G401 (cell line): ENCODE data around the gene UHRF1. TPM values are rescaled to one million over a fixed set of nuclear protein-coding genes. Genes with fewer than 3 reads are reported as not detected.
"Not testable (repeated sequence)": the region's sequence is repeated elsewhere in the genome, so short reads cannot be mapped to it uniquely, and the experiment has no call there.

Experiments
- DNase-seq: peaks from one replicate; pipeline ENCODE4 v3.0.0-alpha.2; 2015; ENCODE audit warnings: low spot score
- in situ Hi-C: cut with HindIII; loops from 2 replicates; pipeline ENCODE4 v1.10.0; 2016; ENCODE audit warnings: low sequenced_read_pairs, mixed read lengths
- total RNA-seq: library from RNA; depleted of rRNA; stranded (reverse); fragments of >200 nt; shearing (Covaris generic); gene quantifications from 2 replicates; pipeline ENCODE4 v1.2.3, GENCODE V29; 2014; rRNA removed

Gene UHRF1
- 88.6 and 112 TPM in 2 replicates for total RNA-seq

GRCh38 chr19:4909156-4909896 is at the start of gene UHRF1:
Gene UHRF1 (plus strand): TSS chr19:4909501. CDS start chr19:4910886, 1,385 bp downstream.
- DNase-seq, result no peak
- in situ Hi-C loops, result no loop called here

GRCh38 chr19:4859697-4860096 is 49.6 kb upstream of the UHRF1 start:
- no peak for DNase-seq
- in situ Hi-C loops, result no loop called here

GRCh38 chr19:4861147-4861546 is 48.2 kb upstream of the UHRF1 start:
- in situ Hi-C loops, result no loop called here
- no peak for DNase-seq

- no peak for DNase-seq
- in situ Hi-C loops, result no loop called here
Observed at GRCh38 chr19:4866595-4867424, 42.5 kb upstream of the UHRF1 start.

GRCh38 chr19:4867534-4868285 is 41.6 kb upstream of the UHRF1 start, which contains the start of gene PLIN3:
Gene PLIN3 (minus strand): TSS chr19:4867667. CDS start chr19:4861394, 6,273 bp downstream.
- in situ Hi-C loops, result no loop called here
- DNase-seq, result peak; percentile 65

- in situ Hi-C loops, result no loop called here
- no peak for DNase-seq
Observed at GRCh38 chr19:4868286-4868834, 40.9 kb upstream of the UHRF1 start.

- in situ Hi-C loops, result no loop called here
- DNase-seq, result no peak
Observed at GRCh38 chr19:4870025-4870700, 39.1 kb upstream of the UHRF1 start.

GRCh38 chr19:4871711-4872110 is 37.6 kb upstream of the UHRF1 start:
- in situ Hi-C loops, result no loop called here

DNA sequence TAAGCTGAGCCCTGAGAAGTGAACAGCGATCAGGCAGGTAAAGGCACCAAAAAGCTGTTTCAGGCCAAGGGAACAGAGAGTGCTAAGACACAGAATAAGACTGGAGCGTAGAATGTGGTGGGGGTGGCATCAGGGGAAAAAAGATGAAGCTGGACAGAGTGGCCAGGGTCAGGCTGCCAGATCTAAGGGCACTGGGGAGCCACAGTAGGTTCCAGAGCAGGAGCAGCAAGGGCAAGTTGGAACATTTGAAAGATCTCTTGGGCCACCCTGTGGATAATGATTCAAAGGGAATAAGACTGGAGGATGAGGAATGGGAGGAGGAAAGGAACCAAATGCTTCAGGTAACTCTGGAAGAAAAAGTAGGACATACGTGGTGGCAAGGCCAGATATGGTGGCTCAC is 35.4 kb upstream of the UHRF1 start:
- no peak for DNase-seq
- in situ Hi-C loops, result no loop called here

More at GRCh38 chr19:4871711-4872110, 37.6 kb upstream of the UHRF1 start:
- no peak for DNase-seq

GRCh38 chr19:4877753-4878490 is 31.4 kb upstream of the UHRF1 start:
- in situ Hi-C loops, result no loop called here
- peak; percentile 34 for DNase-seq

DNA sequence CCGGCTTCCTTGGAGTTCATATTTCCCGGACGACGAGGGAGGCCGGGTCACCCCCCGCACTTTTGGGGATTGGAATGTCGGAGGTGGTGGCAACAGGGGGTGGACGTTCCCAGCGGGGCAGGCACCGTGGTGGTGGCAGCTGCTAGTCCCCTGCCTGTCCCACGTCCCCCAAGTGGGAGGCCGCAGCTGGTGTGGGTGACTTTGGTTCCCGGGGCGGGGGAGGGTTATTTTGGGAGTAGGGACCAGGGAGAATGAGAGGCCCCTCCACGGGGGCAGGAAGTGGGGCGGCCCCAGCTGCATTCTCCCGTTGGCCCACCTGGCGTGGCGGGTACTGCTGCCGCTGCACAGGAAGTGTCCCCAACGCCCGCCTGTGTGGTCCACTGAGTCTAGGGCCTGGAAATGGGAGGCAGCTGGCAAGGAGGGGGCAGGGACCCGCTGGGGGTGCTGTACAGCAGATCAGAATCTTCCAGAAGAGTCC is 30.8 kb upstream of the UHRF1 start:
- DNase-seq, result no peak
- in situ Hi-C loops, result no loop called here

DNA sequence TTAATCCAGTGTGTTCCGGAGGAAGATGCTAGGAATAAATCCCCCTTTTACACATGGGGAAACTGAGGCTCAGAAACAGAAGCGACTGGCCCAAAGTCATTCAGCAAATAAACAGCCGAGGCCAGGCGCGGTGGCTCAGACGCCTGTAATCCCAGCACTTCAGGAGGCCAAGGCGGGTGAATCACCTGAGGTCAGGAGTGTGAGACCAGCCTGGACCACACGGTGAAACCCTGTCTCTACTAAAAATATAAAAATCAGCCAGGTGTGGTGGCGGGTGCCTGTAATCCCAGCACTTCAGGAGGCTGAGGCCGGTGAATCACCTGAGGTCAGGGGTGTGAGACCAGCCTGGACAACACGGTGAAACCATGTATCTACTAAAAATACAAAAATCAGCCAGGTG is 30.3 kb upstream of the UHRF1 start:
- in situ Hi-C loops, result no loop called here
- no peak for DNase-seq

DNA sequence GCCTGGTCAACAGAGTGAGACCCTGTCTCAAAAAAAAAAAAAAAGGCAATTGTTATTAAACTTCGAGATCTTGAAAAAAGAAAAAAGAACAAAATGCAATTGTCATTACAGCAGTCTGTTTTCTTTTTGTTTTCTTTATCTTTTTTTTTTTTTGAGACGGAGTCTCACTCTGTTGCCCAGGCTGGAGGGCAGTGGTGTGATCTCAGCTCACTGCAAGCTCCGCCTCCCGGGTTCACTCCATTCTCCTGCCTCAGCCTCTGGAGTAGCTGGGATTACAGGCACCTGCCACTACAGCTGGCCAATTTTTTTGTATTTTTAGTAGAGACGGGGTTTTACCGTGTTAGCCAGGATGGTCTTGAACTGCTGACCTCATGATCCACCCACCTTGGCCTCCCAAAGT is 26.4 kb upstream of the UHRF1 start:
- DNase-seq, in situ Hi-C loops: not testable (repeated sequence)

- DNase-seq, in situ Hi-C loops: not testable (repeated sequence)
Observed at GRCh38 chr19:4884993-4885392, 24.3 kb upstream of the UHRF1 start.

DNA sequence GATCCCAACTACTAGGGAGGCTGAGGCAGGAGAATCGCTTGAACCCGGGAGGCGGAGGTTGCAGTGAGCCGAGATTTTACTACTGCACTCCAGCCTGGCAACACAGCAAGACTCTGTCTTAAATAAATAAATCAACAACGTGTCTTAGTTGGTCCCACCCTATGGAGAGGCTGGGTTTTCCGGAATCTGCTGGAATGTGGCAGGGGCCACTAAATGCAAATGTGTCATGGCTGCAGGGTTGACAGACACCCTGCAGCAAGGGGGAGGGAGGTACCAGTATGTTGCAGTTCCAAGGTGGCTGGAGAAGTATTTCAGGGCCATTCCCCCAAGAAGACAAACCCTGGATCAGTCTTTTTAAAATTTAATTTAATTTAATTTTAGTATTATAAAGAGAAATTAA is 21.5 kb upstream of the UHRF1 start:
- in situ Hi-C loops, DNase-seq: not testable (repeated sequence)

- DNase-seq, result peak; percentile 44
- in situ Hi-C loops, result no loop called here
Observed at GRCh38 chr19:4889034-4889815, 20.1 kb upstream of the UHRF1 start.

GRCh38 chr19:4891066-4891465 is 18.2 kb upstream of the UHRF1 start:
- no peak for DNase-seq
- in situ Hi-C loops, result no loop called here
